HepG2 (cell line): Measurements from ENCODE around the gene NEK9. TPM values are rescaled to one million over a fixed set of nuclear protein-coding genes. Genes with fewer than 3 reads are reported as not detected.

Experiments
- ATAC-seq: fragments of 200-7000 bp; cut with Tn5 transposase; 3 replicates; pipeline ENCODE4 v1.9.1; 2020; ENCODE audit warnings: mild to moderate bottlenecking, moderate library complexity
- BruUV-seq: library from RNA; stranded (reverse); fragments of 400-500 nt; replicated peaks from 2 replicates; lab custom pipeline; 2021; lab: Mats Ljungman, UMichigan
- CTCF ChIA-PET: fragments of 300-600 bp; formaldehyde crosslinking; extraction: SDS; loops from one replicate; lab custom pipeline; 2021; ENCODE audit warnings: low total read pairs, inconsistent platforms, low intra/inter-chr PET ratio; lab: Yijun Ruan, JAX
- POLR2A ChIA-PET: fragments of 350-600 bp; sonication (Branson Sonifier 250); formaldehyde crosslinking; loops from one replicate; lab custom pipeline; 2020; ENCODE audit warnings: antibody characterized with exemption, inconsistent platforms; lab: Yijun Ruan, JAX
- DNase-seq: peaks from one replicate; pipeline ENCODE4 v3.0.0-alpha.2; 2015; ENCODE audit warnings: low spot score
- FAIRE-seq: peaks from 3 replicates; lab custom pipeline; 2011; peaks lifted over from hg19 to GRCh38; lab: Jason Lieb, UNC
- H2AFZ ChIP-seq: one replicate; pipeline ENCODE4 v1.6.1; 2011; ENCODE audit warnings: low read length, inconsistent platforms
- H3K27ac ChIP-seq: fragments of 300-600 bp; 3 replicates; pipeline ENCODE4 v1.8.0; 2011; ENCODE audit warnings: mixed run types, mild to moderate bottlenecking, mixed read lengths, low read length, inconsistent platforms; ENCODE audit not compliant: insufficient read depth; ENCODE audit errors: extremely low read length
- H3K27me3 ChIP-seq, 2 experiments: fragments of 200-600 bp in 1 of 2; 2 replicates in 1 of 2; 3 replicates in 1 of 2; pipeline versions ENCODE4 v1.6.0 to v1.8.0; 2011; ENCODE audit warnings: low read length in 2 of 2, mild to moderate bottlenecking in 2 of 2, moderate library complexity in 2 of 2, inconsistent platforms in 1 of 2; ENCODE audit not compliant: insufficient read depth in 2 of 2, control insufficient read depth in 1 of 2
- H3K36me3 ChIP-seq, 2 experiments: fragments of 200-600 bp in 1 of 2; replicated peaks in 1 of 2; 2 replicates in 1 of 2; 3 replicates in 1 of 2; pipeline versions ENCODE4 v1.5.1 to v1.8.0; 2011; ENCODE audit warnings: low read length in 2 of 2, inconsistent platforms in 1 of 2; ENCODE audit not compliant: insufficient read depth in 2 of 2, control insufficient read depth in 1 of 2
- H3K4me1 ChIP-seq: 2 replicates; pipeline ENCODE4 v1.5.1; 2012; ENCODE audit warnings: low read length, inconsistent platforms; ENCODE audit not compliant: insufficient read depth
- H3K4me2 ChIP-seq: 2 replicates; pipeline ENCODE4 v1.6.0; 2011; ENCODE audit warnings: low read depth, low read length, inconsistent platforms
- H3K4me3 ChIP-seq, 3 experiments: fragments of 200-600 bp in 1 of 3; sonication (generic), shearing (Covaris generic) in 1 of 3; replicated peaks in 1 of 3; 2 replicates each; pipeline ENCODE4 v1.5.1; 2011 to 2016; ENCODE audit warnings: low read length in 3 of 3, inconsistent platforms in 2 of 3, low read depth in 2 of 3, mild to moderate bottlenecking in 2 of 3, control low read depth in 1 of 3, mixed read lengths in 1 of 3; ENCODE audit not compliant: insufficient read depth in 1 of 3
- H3K79me2 ChIP-seq: one replicate; pipeline ENCODE4 v1.6.1; 2011; ENCODE audit warnings: low read length, inconsistent platforms; ENCODE audit not compliant: insufficient read depth
- H3K9ac ChIP-seq: 2 replicates; pipeline ENCODE4 v1.6.0; 2011; ENCODE audit warnings: mild to moderate bottlenecking, low read depth, low read length, inconsistent platforms; ENCODE audit not compliant: insufficient read depth
- H3K9me3 ChIP-seq: 2 replicates; pipeline ENCODE4 v1.5.1; 2012; ENCODE audit warnings: mild to moderate bottlenecking, low read length
- H4K20me1 ChIP-seq: 2 replicates; pipeline ENCODE4 v1.6.0; 2011; ENCODE audit warnings: inconsistent platforms, mild to moderate bottlenecking, low read length, moderate library complexity; ENCODE audit not compliant: insufficient read depth
- CBFB ChIP-seq: sonication (generic); formaldehyde crosslinking; IDR thresholded peaks from 2 replicates; pipeline ENCODE4 v1.4.0; 2020; ENCODE audit warnings: missing genetic modification reagents
- CENPBD1 ChIP-seq: sonication (generic); formaldehyde crosslinking; IDR thresholded peaks from 2 replicates; pipeline ENCODE4 v1.8.0; 2022; ENCODE audit warnings: missing genetic modification reagents, low read depth, mild to moderate bottlenecking, borderline replicate concordance
- IKZF5 ChIP-seq: IDR thresholded peaks from 2 replicates; pipeline ENCODE4 v1.6.1; 2018; ENCODE audit warnings: missing genetic modification reagents, mild to moderate bottlenecking, missing compliant biosample characterization
- KLF13 ChIP-seq: sonication (generic); formaldehyde crosslinking; IDR thresholded peaks from 2 replicates; pipeline ENCODE4 v1.4.0; 2020; ENCODE audit warnings: mild to moderate bottlenecking, missing genetic modification reagents
- NBN ChIP-seq: fragments of 450-650 bp; conservative IDR thresholded peaks from 2 replicates; pipeline ENCODE4 v1.6.1; 2017
- NKX3-1 ChIP-seq: sonication (generic); formaldehyde crosslinking; IDR thresholded peaks from 2 replicates; pipeline ENCODE4 v1.5.0; 2020; ENCODE audit warnings: missing genetic modification reagents
- PAXIP1 ChIP-seq: sonication (generic); formaldehyde crosslinking; conservative IDR thresholded peaks from 2 replicates; pipeline ENCODE4 v1.4.0; 2020; ENCODE audit warnings: mild to moderate bottlenecking, missing genetic modification reagents, moderate library complexity
- RBM22 ChIP-seq: fragments of 200-400 bp; formaldehyde crosslinking; optimal IDR thresholded peaks from 2 replicates; pipeline ENCODE3; 2017; ENCODE audit warnings: mild to moderate bottlenecking, low read length, moderate library complexity
- RFX5 ChIP-seq: IDR thresholded peaks from 2 replicates; pipeline ENCODE4 v1.6.1; 2011; ENCODE audit warnings: low read depth, low read length, improper control_type of control experiment
- RNF2 ChIP-seq: fragments of 450-650 bp; conservative IDR thresholded peaks from 2 replicates; pipeline ENCODE4 v1.6.1; 2016; ENCODE audit warnings: low read depth
- SMAD1 ChIP-seq: sonication (generic); formaldehyde crosslinking; IDR thresholded peaks from 2 replicates; pipeline ENCODE4 v1.4.0; 2020; ENCODE audit warnings: missing genetic modification reagents, low read depth, mild to moderate bottlenecking, borderline replicate concordance
- ZBTB38 ChIP-seq: sonication (generic); formaldehyde crosslinking; IDR thresholded peaks from 2 replicates; pipeline ENCODE4 v1.5.1; 2020; ENCODE audit warnings: mild to moderate bottlenecking, missing genetic modification reagents
- ZNF24 ChIP-seq: fragments of 450-650 bp; IDR thresholded peaks from 2 replicates; pipeline ENCODE4 v1.6.1; 2017; ENCODE audit warnings: antibody characterized with exemption, mild to moderate bottlenecking
- ZNF33B ChIP-seq: sonication (generic); formaldehyde crosslinking; IDR thresholded peaks from 2 replicates; pipeline ENCODE4 v1.5.1; 2020; ENCODE audit warnings: mild to moderate bottlenecking, missing genetic modification reagents
- ZNF792 ChIP-seq: IDR thresholded peaks from 2 replicates; pipeline ENCODE4 v1.6.1; 2016
- ZNF850 ChIP-seq: sonication (generic); formaldehyde crosslinking; conservative IDR thresholded peaks from 2 replicates; pipeline ENCODE4 v1.9.0; 2021; ENCODE audit warnings: mild to moderate bottlenecking, missing genetic modification reagents
- WGBS: methylation state at CpG from one replicate; pipeline ENCODE4 v1.1.6; 2017; ENCODE audit warnings: low lambda C conversion rate; 5-methylcytosine and 5-hydroxymethylcytosine counted together
- in situ Hi-C: cut with HindIII; loops from 2 replicates; pipeline ENCODE4 v1.10.0; 2017; ENCODE audit warnings: low pct_unique_long_range_greater_than_20kb; ENCODE audit not compliant: extremely low pct_ligation_motif_present
- intact Hi-C: fragments of 100-400 bp; cut with micrococcal nuclease; formaldehyde crosslinking; loops from one replicate; pipeline ENCODE4 v1.10.0; 2022; ENCODE audit not compliant: unreplicated experiment
- polyA plus RNA-seq, 8 experiments: library from polyadenylated mRNA; depleted of rRNA in 3 of 8; stranded (reverse) in 7 of 8; unstranded in 1 of 8; fragments of >200 nt; fragmentation: Illumina TruSeq in 4 of 8; extraction: Trizol in 4 of 8; gene quantifications; 2 replicates each; pipeline versions ENCODE4 v1.2.1 to v1.2.3, GENCODE V29; 2011 to 2016; ENCODE audit warnings: low read depth in 4 of 8, missing spikeins in 1 of 8, mixed read lengths in 1 of 8; ENCODE audit not compliant: insufficient read depth in 1 of 8
- total RNA-seq, 5 experiments: library from RNA; depleted of rRNA; stranded (reverse); fragments of >200 nt; fragmentation: Illumina TruSeq; extraction: Trizol; gene quantifications; 2 replicates each; pipeline ENCODE4 v1.2.3, GENCODE V29; 2016; ENCODE audit warnings: low read depth in 1 of 5

NEK9 gene
- total and polyA plus RNA-seq, 2 of the 13 experiments (the other 11 are each of a cell fraction or from before 2014, with no cell fraction given) = 16.5 to 27.3 TPM

- Histone ChIP-seq H3K27me3 (no peaks in the 10 kb centered on the region), H3K79me2 (peaks cover 21% of the 10 kb centered on the region), H3K4me3 (no peak overlapping the region), H3K36me3 (no peaks in the 10 kb centered on the region; a peak in 2 of 5 replicates), H2AFZ (no peak overlapping the region), H3K4me1 (peaks cover 54% of the 10 kb centered on the region), H3K9ac (no peak overlapping the region), H4K20me1 (no peaks in the 10 kb centered on the region), H3K9me3 (no peaks in the 10 kb centered on the region), H3K4me2 (peak overlapping the region; percentile 0; the same call in 1 of the 2 replicates), H3K27ac (no peak overlapping the region)
- DNase-seq (no peak), FAIRE-seq (no peak), ATAC-seq (no peak)
- TF ChIP-seq NKX3-1 (CRISPR knock-in tag) = no peak
- no peak for TF ChIP-seq RFX5
- no peak for TF ChIP-seq ZNF850 (CRISPR knock-in tag)
- no TSS peak for BruUV-seq
- intact Hi-C loops = no loop called here
- ChIA-PET CTCF (no interaction called here), POLR2A (interaction anchor here (0.7 to 4.2 kb wide), 5 partner anchors 14 to 100 kb away, joined by 3 to 18 read pairs (median 3); partner anchors contain the start of genes ACYP1, PGF and ZC2HC1C)
- in situ Hi-C loops = no loop called here
- 98% methylated on average over 5 of the region's 5 CpGs for WGBS
These were observed 77.7 kb downstream of the NEK9 start for GRCh38 chr14:75049136-75049535.

- FAIRE-seq = no peak
- no peaks in the 10 kb centered on the region; a peak in 1 of 5 replicates for H3K36me3 ChIP-seq
- POLR2A ChIA-PET = interaction anchor here (1.2 to 4.2 kb wide), 3 partner anchors 16 to 97 kb away, joined by 3 to 18 read pairs (median 3); partner anchors contain the start of genes ACYP1 and PGF
- no peak for ATAC-seq
- no peaks in the 10 kb centered on the region for H3K9me3 ChIP-seq
- peaks cover 27% of the 10 kb centered on the region for H3K79me2 ChIP-seq
- intact Hi-C loops (no loop called here), in situ Hi-C loops (no loop called here)
- BruUV-seq = no TSS peak
- 91% methylated on average over 2 of the region's 2 CpGs for WGBS
- H4K20me1 ChIP-seq = no peaks in the 10 kb centered on the region
- H3K9ac ChIP-seq = no peak overlapping the region
- CTCF ChIA-PET = no interaction called here
- H3K27me3 ChIP-seq = no peaks in the 10 kb centered on the region
- peaks cover 60% of the 10 kb centered on the region for H3K4me1 ChIP-seq
- no peak overlapping the region for H3K27ac ChIP-seq
- H3K4me2 ChIP-seq = no peak overlapping the region
- no peak for DNase-seq
- no peak overlapping the region for H2AFZ ChIP-seq
- H3K4me3 ChIP-seq = no peak overlapping the region
- no peak for TF ChIP-seq RBM22
- no peak for TF ChIP-seq NBN
- no peak for TF ChIP-seq ZBTB38
- TF ChIP-seq PAXIP1 (CRISPR knock-in tag) = no peak
- TF ChIP-seq CBFB (CRISPR knock-in tag) = no peak
- TF ChIP-seq KLF13 = no peak
- no peak for TF ChIP-seq ZNF792 (CRISPR knock-in tag)
- TF ChIP-seq SMAD1 = no peak
- TF ChIP-seq RNF2 = no peak
- TF ChIP-seq ZNF24 = no peak
- no peak for TF ChIP-seq IKZF5 (CRISPR knock-in tag)
- no peak for TF ChIP-seq CENPBD1
- no peak for TF ChIP-seq ZNF33B
These were observed 78.7 kb downstream of the NEK9 start for GRCh38 chr14:75048101-75048500.
